Stimulated activated CD4-positive, alpha-beta T cell treated with anti-CD3 and anti-CD28 coated beads, Interleukin-12 subunit alpha, Interleukin-12 subunit beta, amount 100 ng/mL, for 48 hours (primary cell): ENCODE results near the gene MAN1A1.

Experiments
- DNase-seq, 3 donors: peaks; one replicate each; pipeline ENCODE4 v3.0.0-alpha.2; 2020; ENCODE audit warnings: low read depth in 2 of 3, low spot score in 1 of 3

MAN1A1 gene

DNA sequence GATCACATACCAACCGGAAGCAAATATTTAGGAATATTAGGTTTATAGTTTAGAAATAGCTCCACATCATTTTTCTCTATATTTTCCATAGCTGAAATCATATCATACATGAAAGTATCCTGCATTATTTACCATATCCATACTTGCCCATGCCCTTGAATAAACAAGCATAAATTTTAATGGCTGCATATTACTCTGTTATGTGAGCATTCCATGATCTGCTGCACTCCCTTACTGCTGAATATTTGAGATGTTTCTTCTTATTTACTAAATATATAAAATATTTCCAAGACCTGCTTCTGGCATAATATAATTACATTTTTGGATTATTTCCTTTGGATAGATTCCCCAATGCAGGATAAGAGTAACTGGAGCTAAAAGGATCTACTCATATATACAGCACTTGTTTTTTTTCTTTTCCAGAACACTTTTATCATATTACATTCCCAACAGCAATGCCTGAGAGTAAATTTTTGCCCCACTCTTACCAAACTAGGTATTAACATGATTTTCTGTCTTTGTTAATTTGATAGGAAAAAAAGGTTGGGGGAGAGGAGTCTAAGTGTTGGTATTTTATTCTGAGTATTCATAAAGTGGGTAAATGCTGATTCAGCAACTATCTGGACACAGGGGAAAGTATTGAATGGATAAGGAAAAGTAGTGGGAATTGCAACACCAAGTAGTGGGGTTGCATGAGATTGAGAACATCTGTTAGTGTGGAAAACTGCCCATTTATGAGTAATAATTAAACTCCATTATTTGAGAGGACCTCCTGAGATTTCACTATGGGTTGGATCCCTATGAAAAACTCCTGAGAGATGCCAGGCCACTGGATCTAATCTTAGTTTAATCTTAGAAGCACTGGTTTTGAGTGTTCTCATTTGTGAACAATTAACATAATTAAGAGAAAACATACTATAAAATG lies 76.0 kb downstream of the MAN1A1 start:
- no peak for DNase-seq

DNA sequence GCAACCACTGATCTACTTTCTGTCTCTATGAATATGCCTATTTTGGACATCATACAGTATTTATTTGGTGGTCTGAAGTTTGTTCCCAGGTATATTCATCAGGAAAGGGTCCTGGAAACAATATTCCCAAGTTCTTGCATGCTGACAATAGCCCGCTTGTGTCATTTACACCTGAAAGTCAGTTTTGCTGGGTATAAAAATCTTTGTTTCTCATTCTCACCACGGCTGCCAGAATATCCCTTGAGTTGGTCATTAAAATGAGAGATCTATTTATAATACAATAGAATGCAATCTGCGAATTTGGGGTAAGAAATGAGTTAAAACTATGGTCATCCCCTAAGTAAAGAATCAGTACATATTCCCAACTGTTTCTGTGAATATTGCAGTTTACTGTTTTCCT lies 79.0 kb downstream of the MAN1A1 start:
- no peak for DNase-seq

- no peak for DNase-seq
Observed at GRCh38 chr6:119269266-119270103, 80.1 kb downstream of the MAN1A1 start.

DNA sequence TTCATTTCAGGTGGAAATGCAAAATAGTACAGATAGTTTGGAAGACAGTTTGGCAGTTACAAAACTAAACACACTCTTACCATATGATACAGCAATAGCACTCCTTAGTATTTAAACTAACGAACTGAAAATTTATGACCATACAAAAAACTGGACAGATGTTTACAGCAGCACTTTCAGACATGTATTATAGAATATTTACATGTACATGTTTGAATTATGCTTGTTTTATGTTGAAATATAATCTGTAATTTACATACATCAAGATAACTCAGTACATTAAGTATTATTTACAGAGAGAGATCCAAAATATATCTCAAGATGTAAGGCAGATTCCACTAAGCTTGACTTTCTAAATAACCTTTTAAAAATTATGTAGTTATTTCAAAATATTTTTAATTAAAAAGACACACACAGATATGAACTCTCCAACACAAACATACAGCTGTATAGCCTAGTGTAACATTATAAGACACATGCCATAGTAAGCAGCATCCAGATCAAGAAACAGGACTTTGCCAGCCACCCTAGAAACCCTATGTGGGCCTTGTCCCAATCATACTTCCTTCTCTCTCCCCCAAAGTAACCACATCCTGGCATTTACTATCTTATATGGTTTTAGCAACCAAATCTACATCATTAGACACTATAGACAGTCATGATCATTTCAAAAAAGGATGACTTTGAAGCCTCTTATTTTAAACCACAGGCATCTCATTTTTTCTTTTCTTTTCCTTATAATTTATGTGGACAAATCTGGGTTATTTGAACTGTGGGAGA lies 82.2 kb downstream of the MAN1A1 start:
- no peak for DNase-seq

DNA sequence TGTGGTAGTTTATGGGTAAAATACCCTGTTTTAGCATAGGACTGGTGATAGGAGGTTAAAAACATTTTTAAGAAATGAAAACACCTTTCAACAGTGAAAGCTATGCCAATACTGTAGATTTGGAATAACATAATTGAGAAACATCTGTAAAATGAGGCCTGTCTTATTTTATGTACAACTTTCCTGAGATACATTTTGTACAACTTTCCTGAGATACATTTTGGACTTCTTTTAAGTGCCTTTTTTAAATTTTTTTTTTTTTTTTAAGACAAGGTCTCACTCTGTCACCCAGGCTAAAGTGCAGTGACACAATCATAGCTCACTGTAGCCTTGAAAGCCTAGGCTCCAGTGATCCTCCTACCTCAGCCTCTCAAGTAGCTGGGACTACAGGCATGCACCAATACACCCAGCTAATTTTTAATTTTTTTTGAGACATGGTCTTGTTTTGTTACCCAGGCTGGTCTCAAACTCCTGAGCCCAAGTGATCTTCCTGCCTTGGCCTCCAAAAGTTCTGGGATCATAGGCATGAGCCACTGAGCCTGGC lies 84.6 kb downstream of the MAN1A1 start:
- no peak for DNase-seq

DNA sequence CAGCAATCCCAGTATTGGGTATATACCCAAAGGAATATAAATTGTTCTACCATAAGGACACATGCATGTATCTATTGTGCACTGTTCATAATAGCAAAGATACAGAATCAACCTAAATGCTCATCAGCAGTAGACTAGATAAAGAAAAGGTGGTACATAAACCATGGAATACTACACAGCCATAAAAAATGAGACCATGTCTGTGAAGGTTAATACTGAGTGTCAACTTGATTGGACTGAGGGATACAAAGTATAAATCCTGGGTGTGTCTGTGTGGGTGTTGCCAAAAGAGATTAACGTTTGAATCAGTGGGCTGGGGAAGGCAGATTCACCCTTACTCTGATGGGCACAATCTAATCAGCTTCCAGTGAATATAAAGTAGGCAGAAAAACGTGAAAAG lies 86.9 kb downstream of the MAN1A1 start:
- no peak for DNase-seq

DNA sequence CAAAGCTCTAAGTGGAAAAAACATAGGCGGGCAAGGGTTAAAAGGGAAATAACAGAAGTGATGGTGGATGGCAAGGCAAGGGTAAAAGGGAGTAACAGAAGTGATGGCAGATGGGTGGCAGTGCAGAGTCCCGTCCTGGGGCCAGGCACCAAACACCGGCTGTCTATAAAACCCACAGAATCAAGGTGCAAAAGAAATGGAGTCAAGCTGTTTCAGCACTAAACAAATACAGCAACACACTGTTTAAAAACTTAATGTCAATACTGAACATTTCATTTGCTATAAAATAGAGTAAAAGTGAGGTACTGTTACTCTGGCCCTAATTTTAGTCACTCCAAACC lies 87.6 kb downstream of the MAN1A1 start:
- no peak for DNase-seq

- DNase-seq = no peak
Observed at GRCh38 chr6:119259027-119259426, 90.5 kb downstream of the MAN1A1 start.

DNA sequence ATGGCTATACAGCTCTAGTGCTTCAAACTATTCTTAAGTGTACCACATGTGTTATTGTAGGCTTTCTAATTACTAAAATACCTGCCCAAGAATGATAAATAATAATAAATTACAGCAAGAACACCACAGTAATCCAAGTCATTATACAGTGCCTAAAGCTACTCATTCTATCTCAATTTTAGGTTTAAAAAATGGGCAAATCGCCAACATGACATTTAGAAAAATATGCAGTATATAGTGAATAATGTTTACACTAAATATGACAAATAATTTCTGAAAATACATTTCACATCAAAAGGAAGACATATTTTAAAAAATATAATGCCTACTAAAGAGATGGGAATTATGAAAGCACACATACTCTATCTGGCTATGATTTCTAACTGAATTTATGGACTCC lies 91.8 kb downstream of the MAN1A1 start:
- no peak for DNase-seq

DNA sequence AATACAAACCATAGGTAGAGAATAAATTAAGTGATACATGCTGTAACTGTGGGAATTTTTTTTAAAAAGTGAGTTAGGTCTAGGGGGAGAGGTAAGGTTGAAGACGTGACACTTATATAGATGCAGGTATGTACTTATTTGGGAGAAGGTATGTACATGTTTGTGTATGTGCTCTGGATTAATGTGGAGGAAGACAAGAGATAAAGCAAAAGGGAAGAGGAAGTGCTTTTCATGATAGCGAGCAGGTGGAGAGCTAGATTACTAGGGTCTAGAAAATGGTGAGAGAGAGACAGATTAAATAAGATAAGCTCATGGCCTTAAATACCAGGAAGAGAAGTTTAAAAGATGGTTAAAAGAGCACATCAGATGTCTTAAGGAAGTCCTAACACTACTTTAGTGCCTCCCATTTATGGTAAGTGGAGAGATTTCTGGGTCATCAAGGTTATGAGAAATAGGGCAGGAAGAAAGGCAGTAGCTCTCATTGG lies 92.5 kb downstream of the MAN1A1 start:
- no peak for DNase-seq

- no peak for DNase-seq
Observed at GRCh38 chr6:119256392-119256791, 93.2 kb downstream of the MAN1A1 start.

DNA sequence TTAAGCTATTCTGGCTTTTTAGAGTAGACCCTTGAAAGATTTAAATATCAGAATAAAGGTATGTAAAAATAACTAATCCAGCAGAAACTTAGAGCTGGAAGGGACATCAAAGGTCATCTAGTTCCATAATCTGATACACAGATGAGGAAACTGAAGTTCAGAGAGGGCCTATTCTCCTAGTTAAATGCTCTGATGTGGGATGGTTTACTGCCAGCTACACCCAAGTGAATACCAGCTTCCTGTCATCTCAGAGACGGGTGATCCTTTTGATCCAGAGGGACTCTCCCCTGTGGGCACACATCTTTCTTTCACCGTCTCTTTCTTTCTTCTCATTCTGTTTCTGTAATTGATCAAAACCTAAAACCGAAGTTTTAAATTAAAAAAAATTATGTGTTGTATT lies 94.1 kb downstream of the MAN1A1 start:
- no peak for DNase-seq

DNA sequence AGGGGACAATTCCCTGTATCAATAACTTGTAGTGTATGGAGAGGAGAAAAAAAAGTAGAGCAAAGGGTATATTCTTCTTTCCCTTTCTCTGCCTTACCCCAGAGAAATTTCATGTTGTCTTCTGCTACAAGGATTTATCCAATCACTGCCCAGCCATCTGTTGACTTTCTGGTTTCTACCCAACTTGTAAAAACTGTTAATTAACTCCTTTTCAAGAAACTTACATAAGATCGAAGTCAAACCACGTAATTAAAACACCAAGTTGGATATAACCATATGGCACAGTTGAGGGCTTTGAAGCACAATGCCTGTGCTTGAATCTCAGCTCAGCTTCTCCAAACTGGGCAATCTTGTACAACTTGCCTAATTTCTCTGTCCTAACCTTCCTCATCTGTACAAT lies 99.5 kb downstream of the MAN1A1 start:
- no peak for DNase-seq

GRCh38 chr6:119249319-119249718 lies 100.2 kb downstream of the MAN1A1 start:
- DNase-seq = no peak

GRCh38 chr6:119247504-119247903 lies 102.1 kb downstream of the MAN1A1 start:
- no peak for DNase-seq

DNA sequence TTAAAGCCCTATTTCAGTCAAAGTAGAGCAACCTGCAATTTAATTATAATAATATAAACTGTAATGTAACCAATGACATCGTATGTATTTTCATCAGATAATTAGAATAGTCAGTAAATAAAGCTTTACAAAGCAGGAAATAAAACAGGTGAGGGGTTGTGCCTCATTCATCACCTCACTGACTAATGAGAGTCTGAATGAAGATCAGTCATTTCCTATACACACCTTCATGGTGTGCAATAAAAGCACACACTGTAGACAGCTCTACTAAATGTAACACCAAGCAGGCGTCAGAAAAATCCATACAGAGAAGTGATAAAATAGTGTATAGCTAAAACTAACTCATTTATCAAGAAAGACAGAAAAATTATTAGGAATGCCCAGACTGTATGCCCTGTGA lies 105.9 kb downstream of the MAN1A1 start:
- no peak for DNase-seq

- no peak for DNase-seq
Observed at GRCh38 chr6:119243037-119243436, 106.5 kb downstream of the MAN1A1 start.

DNA sequence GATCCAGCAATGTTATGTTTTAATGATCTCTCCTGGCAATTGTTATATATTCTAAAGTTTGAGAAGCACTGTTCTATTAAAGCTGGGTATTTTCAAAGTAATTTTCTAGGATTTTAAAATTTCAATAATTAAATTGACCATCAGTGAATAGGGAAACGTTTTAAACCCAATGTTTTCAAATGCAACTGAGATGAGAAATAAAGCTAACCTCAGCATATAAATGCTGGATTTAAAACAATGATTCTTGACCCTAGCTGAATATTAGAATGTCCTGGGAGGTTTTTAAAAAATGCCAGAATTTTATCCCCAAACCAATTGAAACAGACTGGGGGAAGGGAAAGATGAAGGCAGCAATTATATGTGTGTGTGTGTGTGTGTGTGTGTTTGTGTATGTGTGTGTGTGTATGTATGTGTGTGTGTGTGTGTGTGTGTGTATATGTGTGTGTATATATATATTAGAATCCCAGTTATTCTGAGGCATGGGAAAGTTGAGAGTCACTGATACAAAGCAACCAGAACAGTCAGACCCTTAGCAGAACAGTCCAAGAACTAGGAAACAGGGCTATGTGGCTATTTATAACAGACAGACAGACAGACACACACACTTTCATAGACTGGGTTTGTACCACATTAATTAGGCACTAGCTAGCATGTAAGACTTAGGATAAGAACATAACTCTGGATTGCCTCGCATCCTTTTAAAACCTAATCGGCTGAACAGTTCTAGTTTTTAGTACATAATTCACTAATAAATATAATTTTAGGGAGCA lies 107.8 kb downstream of the MAN1A1 start:
- no peak for DNase-seq

- no peak for DNase-seq
Observed at GRCh38 chr6:119241111-119241465, 108.5 kb downstream of the MAN1A1 start.
